ENCODE results near the gene TPCN1.
A peak's percentile ranks its signal among the peaks of the same experiment; 100 is the strongest.

Gene TPCN1

GRCh38 chr12:113221181-113221996, at the start of gene TPCN1:
Gene TPCN1 (plus strand): TSS chr12:113221464. CDS start chr12:113226853, 5,389 bp downstream.
- peak; percentile 100 for DNase-seq

GRCh38 chr12:113171543-113171942, 49.7 kb upstream of the TPCN1 start:
- no peak for DNase-seq

- DNase-seq = no peak
Observed at GRCh38 chr12:113172185-113172584, 49.1 kb upstream of the TPCN1 start.

- no peak for DNase-seq
Observed at GRCh38 chr12:113173081-113173698, 48.1 kb upstream of the TPCN1 start.

GRCh38 chr12:113174461-113175384, 46.5 kb upstream of the TPCN1 start:
- peak; percentile 14 for DNase-seq

- DNase-seq = no peak
Observed at GRCh38 chr12:113179023-113179422, 42.2 kb upstream of the TPCN1 start.

GRCh38 chr12:113180333-113180732, 40.9 kb upstream of the TPCN1 start:
- DNase-seq = no peak

GRCh38 chr12:113181975-113182374, 39.3 kb upstream of the TPCN1 start:
- no peak for DNase-seq

GRCh38 chr12:113183030-113183589, 38.2 kb upstream of the TPCN1 start:
- no peak for DNase-seq

- DNase-seq = peak; percentile 61
Observed at GRCh38 chr12:113184098-113184899, 37.0 kb upstream of the TPCN1 start.

- peak; percentile 65 for DNase-seq
Observed at GRCh38 chr12:113184900-113185179, 36.4 kb upstream of the TPCN1 start.

- DNase-seq = peak; percentile 66
Observed at GRCh38 chr12:113185180-113186032, 35.9 kb upstream of the TPCN1 start, which contains the start of the genes DDX54 and RITA1. Gene DDX54 (minus strand): TSS chr12:113185478. CDS start chr12:113185451, 27 bp downstream. Gene RITA1 (plus strand): TSS chr12:113185721. CDS start chr12:113186747, 1,026 bp downstream.

- DNase-seq = peak; percentile 24
Observed at GRCh38 chr12:113186033-113186365, 35.3 kb upstream of the TPCN1 start.

GRCh38 chr12:113186666-113187325, 34.5 kb upstream of the TPCN1 start:
- DNase-seq = no peak

- no peak for DNase-seq
Observed at GRCh38 chr12:113189361-113189760, 31.9 kb upstream of the TPCN1 start.

GRCh38 chr12:113190761-113191160, 30.5 kb upstream of the TPCN1 start:
- no peak for DNase-seq

- DNase-seq = no peak
Observed at GRCh38 chr12:113191227-113191626, 30.0 kb upstream of the TPCN1 start.

- no peak for DNase-seq
Observed at GRCh38 chr12:113194971-113195391, 26.3 kb upstream of the TPCN1 start.

- no peak for DNase-seq
Observed at GRCh38 chr12:113195598-113195997, 25.7 kb upstream of the TPCN1 start.

GRCh38 chr12:113196582-113196981, 24.7 kb upstream of the TPCN1 start:
- DNase-seq = no peak

GRCh38 chr12:113196990-113197389, 24.3 kb upstream of the TPCN1 start:
- peak; percentile 50 for DNase-seq

All from NCI-H2029 (cell line).